ENCODE results near the gene ZSWIM5.
"Not testable (repeated sequence)": the region's sequence is repeated elsewhere in the genome, so short reads cannot be mapped to it uniquely, and the experiment has no call there.

Gene ZSWIM5

GRCh38 chr1:45162041-45163035 is 44.1 kb downstream of the ZSWIM5 start:
- H3K36me3 ChIP-seq; H3K27me3 ChIP-seq; H3K27ac ChIP-seq; H3K9me3 ChIP-seq; H3K4me3 ChIP-seq (ENCODE audit: low read depth in 1 of 2, low read length in 1 of 2); H3K4me1 ChIP-seq (ENCODE audit: control insufficient read depth in 1 of 2, insufficient read depth in 1 of 2, low read depth in 1 of 2, low read length in 1 of 2): not testable (repeated sequence)

- Histone ChIP-seq H3K27me3 (no peaks in the 10 kb centered on the region), H3K27ac (no peak overlapping the region), H3K4me3 (ENCODE audit: low read depth in 1 of 2, low read length in 1 of 2) (no peak overlapping the region), H3K4me1 (ENCODE audit: control insufficient read depth in 1 of 2, insufficient read depth in 1 of 2, low read depth in 1 of 2, low read length in 1 of 2) (no peaks in the 10 kb centered on the region), H3K9me3 (no peaks in the 10 kb centered on the region), H3K36me3 (no peaks in the 10 kb centered on the region)
- TF ChIP-seq CTCF (IDR thresholded peaks at IDR 0.05), result no peak
Observed at GRCh38 chr1:45155957-45156356, 50.4 kb downstream of the ZSWIM5 start.

GRCh38 chr1:45155423-45155822 is 51.0 kb downstream of the ZSWIM5 start:
- H3K4me1 ChIP-seq (ENCODE audit: control insufficient read depth in 1 of 2, insufficient read depth in 1 of 2, low read depth in 1 of 2, low read length in 1 of 2), result no peaks in the 10 kb centered on the region

GRCh38 chr1:45152126-45152525 is 54.3 kb downstream of the ZSWIM5 start:
- H3K27ac ChIP-seq, result no peak overlapping the region
- no peak overlapping the region for H3K4me3 ChIP-seq (ENCODE audit: low read depth in 1 of 2, low read length in 1 of 2)
- no peaks in the 10 kb centered on the region for H3K4me1 ChIP-seq (ENCODE audit: control insufficient read depth in 1 of 2, insufficient read depth in 1 of 2, low read depth in 1 of 2, low read length in 1 of 2)
- no peaks in the 10 kb centered on the region for H3K27me3 ChIP-seq
- no peak for TF ChIP-seq CTCF (IDR thresholded peaks at IDR 0.05)
- H3K36me3 ChIP-seq, result no peaks in the 10 kb centered on the region
- H3K9me3 ChIP-seq, result no peaks in the 10 kb centered on the region

More at GRCh38 chr1:45155423-45155822, 51.0 kb downstream of the ZSWIM5 start:
- Histone ChIP-seq H3K27me3 (no peaks in the 10 kb centered on the region), H3K36me3 (no peaks in the 10 kb centered on the region), H3K4me3 (ENCODE audit: low read depth in 1 of 2, low read length in 1 of 2) (no peak overlapping the region), H3K9me3 (no peaks in the 10 kb centered on the region), H3K27ac (no peak overlapping the region)
- TF ChIP-seq CTCF (IDR thresholded peaks at IDR 0.05), result no peak

GRCh38 chr1:45148209-45148825 is 58.1 kb downstream of the ZSWIM5 start:
- H3K27me3 ChIP-seq, result no peaks in the 10 kb centered on the region
- no peak for TF ChIP-seq CTCF (IDR thresholded peaks at IDR 0.05)
- no peaks in the 10 kb centered on the region for H3K9me3 ChIP-seq
- no peak overlapping the region for H3K4me3 ChIP-seq (ENCODE audit: low read depth in 1 of 2, low read length in 1 of 2)
- H3K4me1 ChIP-seq (ENCODE audit: control insufficient read depth in 1 of 2, insufficient read depth in 1 of 2, low read depth in 1 of 2, low read length in 1 of 2), result no peaks in the 10 kb centered on the region
- H3K36me3 ChIP-seq, result no peaks in the 10 kb centered on the region
- no peak overlapping the region for H3K27ac ChIP-seq

GRCh38 chr1:45146833-45147232 is 59.6 kb downstream of the ZSWIM5 start:
- Histone ChIP-seq H3K27ac (no peak overlapping the region), H3K27me3 (no peaks in the 10 kb centered on the region), H3K36me3 (no peaks in the 10 kb centered on the region), H3K4me1 (ENCODE audit: control insufficient read depth in 1 of 2, insufficient read depth in 1 of 2, low read depth in 1 of 2, low read length in 1 of 2) (no peaks in the 10 kb centered on the region), H3K4me3 (ENCODE audit: low read depth in 1 of 2, low read length in 1 of 2) (no peak overlapping the region), H3K9me3 (no peaks in the 10 kb centered on the region)
- TF ChIP-seq CTCF (IDR thresholded peaks at IDR 0.05), result no peak

All from neutrophil (primary cell).